Nephron progenitor cell (in vitro differentiated cells): ENCODE results near the gene LDLRAD4.

Experiments used
- DNase-seq: peaks from one replicate; pipeline ENCODE4 v3.0.0; 2021
- H3K27ac Mint-ChIP-seq: 2 replicates; pipeline ENCODE4 v1.8.0; 2021; ENCODE audit warnings: mild to moderate bottlenecking, moderate library complexity, mixed read lengths
- H3K27me3 Mint-ChIP-seq: 2 replicates; pipeline ENCODE4 v1.8.0; 2021; ENCODE audit warnings: mild to moderate bottlenecking, low read depth, mixed read lengths; ENCODE audit not compliant: poor library complexity
- H3K36me3 Mint-ChIP-seq: 2 replicates; pipeline ENCODE4 v1.8.0; 2021; ENCODE audit warnings: low read depth, mixed read lengths
- H3K4me1 Mint-ChIP-seq: 2 replicates; pipeline ENCODE4 v1.8.0; 2021; ENCODE audit warnings: mixed read lengths
- H3K4me3 Mint-ChIP-seq: 2 replicates; pipeline ENCODE4 v1.8.0; 2021; ENCODE audit warnings: mild to moderate bottlenecking, moderate library complexity, mixed read lengths
- H3K9me3 Mint-ChIP-seq: 2 replicates; pipeline ENCODE4 v1.8.0; 2021; ENCODE audit warnings: mild to moderate bottlenecking, moderate library complexity, mixed read lengths
- CTCF ChIP-seq: fragments of 200-600 bp; sonication (generic); IDR thresholded peaks from 2 replicates; pipeline ENCODE4 v1.5.0; 2021; ENCODE audit warnings: antibody characterized with exemption

Gene LDLRAD4

GRCh38 chr18:13491138-13491537 lies 272.6 kb downstream of the LDLRAD4 start:
- DNase-seq, result no peak
- no peaks in the 10 kb centered on the region for H3K9me3 Mint-ChIP-seq
- peaks cover 25% of the 10 kb centered on the region for H3K4me1 Mint-ChIP-seq
- H3K4me3 Mint-ChIP-seq, result no peak overlapping the region
- TF ChIP-seq CTCF, result no peak
- H3K27me3 Mint-ChIP-seq, result peaks cover 15% of the 10 kb centered on the region
- H3K36me3 Mint-ChIP-seq, result no peaks in the 10 kb centered on the region
- H3K27ac Mint-ChIP-seq, result no peak overlapping the region

GRCh38 chr18:13492314-13492713 lies 273.8 kb downstream of the LDLRAD4 start:
- H3K9me3 Mint-ChIP-seq, result no peaks in the 10 kb centered on the region
- H3K27ac Mint-ChIP-seq, result no peak overlapping the region
- no peaks in the 10 kb centered on the region for H3K36me3 Mint-ChIP-seq
- no peak for TF ChIP-seq CTCF
- H3K4me1 Mint-ChIP-seq, result peaks cover 18% of the 10 kb centered on the region
- no peak overlapping the region for H3K4me3 Mint-ChIP-seq
- DNase-seq, result no peak
- H3K27me3 Mint-ChIP-seq, result peaks cover 15% of the 10 kb centered on the region

- peaks cover 5% of the 10 kb centered on the region for H3K9me3 Mint-ChIP-seq
- no peak overlapping the region for H3K4me3 Mint-ChIP-seq
- peaks cover 12% of the 10 kb centered on the region for H3K27me3 Mint-ChIP-seq
- no peak for DNase-seq
- TF ChIP-seq CTCF, result no peak
- no peak overlapping the region for H3K27ac Mint-ChIP-seq
- no peaks in the 10 kb centered on the region for H3K36me3 Mint-ChIP-seq
- peaks cover 16% of the 10 kb centered on the region for H3K4me1 Mint-ChIP-seq
Observed at GRCh38 chr18:13493079-13493478, 274.5 kb downstream of the LDLRAD4 start.

- Mint-ChIP-seq H3K4me3 (no peak overlapping the region), H3K36me3 (no peaks in the 10 kb centered on the region), H3K9me3 (peaks cover 11% of the 10 kb centered on the region), H3K27ac (no peak overlapping the region), H3K4me1 (peaks cover 12% of the 10 kb centered on the region), H3K27me3 (peaks cover 12% of the 10 kb centered on the region)
- no peak for DNase-seq
- no peak for TF ChIP-seq CTCF
Observed at GRCh38 chr18:13493725-13494124, 275.2 kb downstream of the LDLRAD4 start.

GRCh38 chr18:13494871-13495445 lies 276.4 kb downstream of the LDLRAD4 start:
- Mint-ChIP-seq H3K4me3 (no peak overlapping the region), H3K4me1 (peaks cover 14% of the 10 kb centered on the region), H3K36me3 (peaks cover 12% of the 10 kb centered on the region), H3K27me3 (peaks cover 16% of the 10 kb centered on the region), H3K9me3 (peaks cover 24% of the 10 kb centered on the region), H3K27ac (no peak overlapping the region)
- TF ChIP-seq CTCF, result no peak
- DNase-seq, result no peak

GRCh38 chr18:13495961-13496360 lies 277.4 kb downstream of the LDLRAD4 start:
- DNase-seq, result no peak
- Mint-ChIP-seq H3K4me3 (no peak overlapping the region), H3K27ac (no peak overlapping the region), H3K36me3 (peaks cover 13% of the 10 kb centered on the region), H3K9me3 (peaks cover 25% of the 10 kb centered on the region), H3K4me1 (peaks cover 24% of the 10 kb centered on the region), H3K27me3 (peaks cover 26% of the 10 kb centered on the region)
- TF ChIP-seq CTCF, result no peak
